Left lung (tissue), 10 donors: Measurements from ENCODE around the gene FRMD5. TPM values are rescaled to one million over a fixed set of nuclear protein-coding genes. Genes with fewer than 3 reads are reported as not detected.

ENCODE experiments used
- ATAC-seq: fragments of 200-7000 bp; cut with Tn5 transposase; one replicate; pipeline ENCODE4 v1.9.1; 2020; ENCODE audit warnings: moderate library complexity
- DNase-seq, 4 donors: peaks; one replicate each; pipeline ENCODE4 v3.0.0-alpha.2; 2013 to 2020
- H3K27ac ChIP-seq, 2 donors: fragments of 200-600 bp; sonication (generic) in 1 of 2; one replicate each; pipeline versions ENCODE4 v1.5.0 to v1.8.0; 2020 to 2021
- H3K27me3 ChIP-seq, 2 donors: fragments of 200-600 bp; sonication (generic) in 1 of 2; one replicate each; pipeline versions ENCODE4 v1.5.0 to v1.8.0; 2020 to 2021
- H3K36me3 ChIP-seq, 2 donors: fragments of 200-600 bp; sonication (generic) in 1 of 2; one replicate each; pipeline versions ENCODE4 v1.5.0 to v1.8.0; 2020 to 2021
- H3K4me1 ChIP-seq, 2 donors: fragments of 200-600 bp; one replicate each; pipeline ENCODE4 v1.8.0; 2021
- H3K4me3 ChIP-seq, 2 donors: fragments of 200-600 bp; sonication (generic) in 1 of 2; one replicate each; pipeline versions ENCODE4 v1.5.0 to v1.8.0; 2020 to 2021; ENCODE audit warnings: mild to moderate bottlenecking in 1 of 2
- H3K9me3 ChIP-seq, 2 donors: fragments of 200-600 bp; sonication (generic) in 1 of 2; one replicate each; pipeline versions ENCODE4 v1.5.0 to v1.8.0; 2020 to 2021
- intact Hi-C, 2 donors: fragments of 100-400 bp; cut with DNase I; formaldehyde crosslinking; loops; one replicate each; pipeline versions ENCODE4 v1.11.2 to v1.14.2; 2022
- polyA plus RNA-seq, 6 donors: library from polyadenylated mRNA; unstranded; fragments of 120-200 nt; gene quantifications; one replicate each; pipeline ENCODE4 v1.2.1, GENCODE V29; 2013; ENCODE audit not compliant: insufficient read length in 6 of 6
- total RNA-seq, 2 donors: library from RNA; stranded (reverse); fragmentation: NEBNext Ultra II Directional; extraction: Animal tissue kit (Norgen Biotek cat#: 25700); gene quantifications; one replicate each; pipeline ENCODE4 v1.2.1, GENCODE V29; 2021
- TF ChIP-seq, protein P1 (sequence below), 2 donors: fragments of 200-600 bp; sonication (generic) in 1 of 2; IDR thresholded peaks; one replicate each; pipeline versions ENCODE4 v1.5.0 to v1.8.0; 2021; ENCODE audit warnings: antibody characterized with exemption in 2 of 2
- donor health status: DM: no; HTN: yes; CAD: no.
- donor health status: DM: no; HTN: no; CAD: no.

The FRMD5 gene
- total and polyA plus RNA-seq, 8 donors: 1.5 to 4.4 (median 2.3) TPM

DNA sequence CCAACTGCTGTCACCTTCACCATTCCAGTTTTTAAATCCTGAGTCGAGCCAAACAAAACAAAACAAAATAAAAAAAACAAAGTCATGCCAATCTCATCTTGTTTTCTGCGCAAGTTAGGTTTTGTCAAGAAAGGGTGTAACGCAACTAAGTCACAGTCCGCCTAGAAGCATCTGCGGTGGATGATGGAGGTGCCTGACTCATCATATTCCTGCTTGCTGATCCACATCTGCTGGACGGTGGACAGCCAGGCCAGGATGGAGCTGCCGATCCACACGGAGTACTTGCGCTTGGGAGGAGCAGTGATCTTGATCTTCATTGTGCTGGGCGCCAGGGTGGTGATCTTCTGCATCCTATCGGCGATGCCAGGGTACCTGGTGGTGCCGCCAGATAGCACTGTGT lies 206.2 kb downstream of the FRMD5 start:
- Histone ChIP-seq H3K27ac (no peak overlapping the region), H3K4me3 (no peak overlapping the region), H3K9me3 (no peaks in the 10 kb centered on the region), H3K4me1 (no peaks in the 10 kb centered on the region), H3K36me3 (no peaks in the 10 kb centered on the region), H3K27me3 (no peaks in the 10 kb centered on the region)
- ATAC-seq (no peak), DNase-seq (no peak)
- TF ChIP-seq, protein P1, sequence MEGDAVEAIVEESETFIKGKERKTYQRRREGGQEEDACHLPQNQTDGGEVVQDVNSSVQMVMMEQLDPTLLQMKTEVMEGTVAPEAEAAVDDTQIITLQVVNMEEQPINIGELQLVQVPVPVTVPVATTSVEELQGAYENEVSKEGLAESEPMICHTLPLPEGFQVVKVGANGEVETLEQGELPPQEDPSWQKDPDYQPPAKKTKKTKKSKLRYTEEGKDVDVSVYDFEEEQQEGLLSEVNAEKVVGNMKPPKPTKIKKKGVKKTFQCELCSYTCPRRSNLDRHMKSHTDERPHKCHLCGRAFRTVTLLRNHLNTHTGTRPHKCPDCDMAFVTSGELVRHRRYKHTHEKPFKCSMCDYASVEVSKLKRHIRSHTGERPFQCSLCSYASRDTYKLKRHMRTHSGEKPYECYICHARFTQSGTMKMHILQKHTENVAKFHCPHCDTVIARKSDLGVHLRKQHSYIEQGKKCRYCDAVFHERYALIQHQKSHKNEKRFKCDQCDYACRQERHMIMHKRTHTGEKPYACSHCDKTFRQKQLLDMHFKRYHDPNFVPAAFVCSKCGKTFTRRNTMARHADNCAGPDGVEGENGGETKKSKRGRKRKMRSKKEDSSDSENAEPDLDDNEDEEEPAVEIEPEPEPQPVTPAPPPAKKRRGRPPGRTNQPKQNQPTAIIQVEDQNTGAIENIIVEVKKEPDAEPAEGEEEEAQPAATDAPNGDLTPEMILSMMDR (IDR thresholded peaks at IDR 0.05): no peak
- intact Hi-C loops: no loop called here

DNA sequence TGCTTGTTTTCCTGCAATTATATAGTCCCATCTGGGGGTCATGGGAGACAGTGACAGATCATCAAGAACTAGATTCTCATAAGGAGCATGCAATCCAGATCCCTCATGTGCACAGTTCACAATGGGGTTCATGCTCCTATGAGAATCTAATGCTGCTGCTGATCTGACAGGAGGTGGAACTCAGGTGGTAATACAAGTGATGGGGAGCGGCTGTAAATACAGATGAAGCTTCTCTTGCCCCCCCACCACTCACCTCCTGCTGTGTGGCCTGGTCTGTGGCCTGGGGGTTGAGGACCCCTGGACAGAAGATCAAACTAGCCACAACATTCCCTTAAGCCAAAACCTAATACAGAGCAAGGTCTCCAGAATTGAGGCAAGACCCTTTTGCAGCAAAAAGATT lies 207.1 kb downstream of the FRMD5 start:
- Histone ChIP-seq H3K4me3 (no peak overlapping the region), H3K36me3 (no peaks in the 10 kb centered on the region), H3K27ac (no peak overlapping the region), H3K9me3 (no peaks in the 10 kb centered on the region), H3K4me1 (no peaks in the 10 kb centered on the region), H3K27me3 (no peaks in the 10 kb centered on the region)
- DNase-seq: no peak
- TF ChIP-seq, protein P1 (IDR thresholded peaks at IDR 0.05): no peak
- ATAC-seq: no peak
- intact Hi-C loops: no loop called here

DNA sequence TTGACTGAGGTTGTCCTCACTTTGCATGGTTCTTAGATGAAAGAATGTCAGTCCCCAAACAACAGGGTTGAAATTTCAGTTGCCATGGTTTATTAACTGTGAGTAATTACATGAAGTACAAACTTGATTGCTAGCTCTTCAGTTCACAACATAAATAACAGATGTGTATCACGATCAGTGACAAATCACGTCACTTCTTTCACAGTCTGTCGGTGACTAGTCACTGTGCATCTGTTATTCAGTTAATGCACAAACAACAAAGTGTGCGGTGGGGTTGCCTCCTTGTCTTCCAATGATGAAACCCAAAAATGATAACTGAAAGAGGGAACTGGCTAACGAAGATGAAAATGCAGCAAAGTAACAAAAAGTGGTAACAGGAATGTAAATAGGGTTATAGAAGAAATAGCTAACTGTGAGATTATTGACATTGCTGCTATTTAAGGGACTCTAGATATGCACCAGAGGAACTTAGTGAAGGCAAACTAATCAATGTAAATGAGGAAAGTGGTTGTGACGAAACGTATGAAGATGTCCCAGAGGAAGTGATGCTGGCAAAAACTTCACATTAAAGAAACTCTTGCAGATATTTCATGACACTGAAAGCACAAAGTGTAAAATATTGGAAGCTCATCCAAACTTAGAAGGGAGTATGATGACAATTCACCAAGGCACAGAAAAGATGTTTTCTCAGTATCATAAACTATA lies 208.9 kb downstream of the FRMD5 start:
- H3K27me3 ChIP-seq: no peaks in the 10 kb centered on the region
- no peaks in the 10 kb centered on the region for H3K4me1 ChIP-seq
- TF ChIP-seq, protein P1 (IDR thresholded peaks at IDR 0.05): no peak
- H3K4me3 ChIP-seq: no peak overlapping the region
- no peaks in the 10 kb centered on the region for H3K36me3 ChIP-seq
- no peak overlapping the region for H3K27ac ChIP-seq
- no peak for DNase-seq
- intact Hi-C loops: no loop called here
- no peaks in the 10 kb centered on the region for H3K9me3 ChIP-seq
- no peak for ATAC-seq

DNA sequence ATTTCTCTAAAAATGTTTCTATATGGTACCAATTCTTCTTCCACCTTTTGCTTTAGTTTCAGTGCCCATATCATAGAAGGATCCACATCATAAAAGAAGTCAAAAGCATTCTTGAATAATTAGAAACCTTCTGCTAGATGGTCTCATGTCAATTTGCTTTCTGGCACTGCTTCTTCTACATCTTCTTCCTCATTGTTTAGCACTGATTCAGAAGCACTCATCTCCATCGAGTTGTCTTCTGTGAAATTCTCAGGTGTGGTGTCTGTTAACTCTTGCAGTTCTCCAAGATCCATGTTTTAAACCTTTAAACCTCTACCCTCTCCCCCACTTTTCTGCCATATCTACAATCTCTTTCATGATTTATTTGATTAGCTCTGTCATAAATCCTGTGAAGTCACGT lies 213.5 kb downstream of the FRMD5 start:
- peaks cover 0 to 4% of the 10 kb centered on the region in 2 donors for H3K9me3 ChIP-seq
- DNase-seq (no peak), ATAC-seq (no peak)
- TF ChIP-seq, protein P1 (IDR thresholded peaks at IDR 0.05): no peak
- peaks cover 0 to 2% of the 10 kb centered on the region in 2 donors for H3K27me3 ChIP-seq
- no peak overlapping the region for H3K4me3 ChIP-seq
- no peaks in the 10 kb centered on the region for H3K4me1 ChIP-seq
- no peak overlapping the region for H3K27ac ChIP-seq
- no peaks in the 10 kb centered on the region for H3K36me3 ChIP-seq
- intact Hi-C loops: no loop called here

DNA sequence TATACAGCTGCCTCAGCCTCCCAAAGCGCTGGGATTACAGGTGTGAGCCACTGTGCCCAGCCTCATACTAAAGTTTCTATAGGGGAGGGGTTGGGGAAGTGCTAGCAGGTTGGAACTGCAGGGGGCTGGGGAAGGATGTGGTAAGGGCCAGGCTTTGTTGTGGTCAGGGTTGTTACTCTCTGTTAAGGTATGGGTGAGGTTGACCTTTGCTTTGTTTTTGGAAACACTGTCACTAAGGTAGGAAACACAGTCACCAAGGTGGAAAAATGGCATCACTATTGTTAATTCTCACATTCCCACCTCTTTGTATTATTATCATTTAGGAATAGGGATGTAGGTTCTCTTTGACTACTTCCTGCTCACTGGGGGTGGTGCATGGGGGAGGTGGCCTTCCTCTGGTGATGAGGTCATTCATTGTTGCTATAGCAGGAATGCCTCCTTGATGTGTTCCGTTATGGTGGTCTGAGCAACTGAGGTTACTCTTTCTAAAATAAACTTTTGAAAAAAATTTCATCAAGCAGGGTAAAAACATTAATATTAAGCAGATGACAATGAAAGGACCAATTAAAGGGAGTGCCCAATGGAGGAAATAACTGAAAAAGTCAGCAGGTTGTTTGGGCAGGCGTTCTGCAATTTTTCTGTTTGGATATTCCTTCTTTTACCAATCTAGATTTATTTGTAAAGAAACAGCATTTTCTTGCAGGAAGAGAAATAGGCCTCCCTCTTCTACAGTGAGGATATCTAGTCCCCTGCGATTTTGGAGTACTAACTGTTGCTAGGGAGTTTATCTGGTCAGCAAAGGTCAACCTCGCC lies 217.8 kb downstream of the FRMD5 start:
- Histone ChIP-seq H3K9me3 (peaks cover 0 to 4% of the 10 kb centered on the region in 2 donors), H3K4me1 (no peaks in the 10 kb centered on the region), H3K27me3 (peaks cover 0 to 5% of the 10 kb centered on the region in 2 donors), H3K36me3 (no peaks in the 10 kb centered on the region), H3K4me3 (no peak overlapping the region), H3K27ac (no peak overlapping the region)
- DNase-seq (no peak), ATAC-seq (no peak)
- TF ChIP-seq, protein P1 (IDR thresholded peaks at IDR 0.05): no peak
- intact Hi-C loops: no loop called here
